Ramos (cell line): ENCODE data around the gene ZMYND8.

Experiments
- in situ Hi-C: fragments of 300-500 bp; cut with MboI; formaldehyde crosslinking; loops from one replicate; pipeline ENCODE4 v1.14.3; 2022; ENCODE audit warnings: low sequenced_read_pairs; ENCODE audit not compliant: unreplicated experiment

The ZMYND8 gene

GRCh38 chr20:47293631-47294030, 62.9 kb downstream of the ZMYND8 start:
- in situ Hi-C loops = no loop called here

- in situ Hi-C loops = no loop called here
Observed at GRCh38 chr20:47292581-47292980, 63.9 kb downstream of the ZMYND8 start.

DNA sequence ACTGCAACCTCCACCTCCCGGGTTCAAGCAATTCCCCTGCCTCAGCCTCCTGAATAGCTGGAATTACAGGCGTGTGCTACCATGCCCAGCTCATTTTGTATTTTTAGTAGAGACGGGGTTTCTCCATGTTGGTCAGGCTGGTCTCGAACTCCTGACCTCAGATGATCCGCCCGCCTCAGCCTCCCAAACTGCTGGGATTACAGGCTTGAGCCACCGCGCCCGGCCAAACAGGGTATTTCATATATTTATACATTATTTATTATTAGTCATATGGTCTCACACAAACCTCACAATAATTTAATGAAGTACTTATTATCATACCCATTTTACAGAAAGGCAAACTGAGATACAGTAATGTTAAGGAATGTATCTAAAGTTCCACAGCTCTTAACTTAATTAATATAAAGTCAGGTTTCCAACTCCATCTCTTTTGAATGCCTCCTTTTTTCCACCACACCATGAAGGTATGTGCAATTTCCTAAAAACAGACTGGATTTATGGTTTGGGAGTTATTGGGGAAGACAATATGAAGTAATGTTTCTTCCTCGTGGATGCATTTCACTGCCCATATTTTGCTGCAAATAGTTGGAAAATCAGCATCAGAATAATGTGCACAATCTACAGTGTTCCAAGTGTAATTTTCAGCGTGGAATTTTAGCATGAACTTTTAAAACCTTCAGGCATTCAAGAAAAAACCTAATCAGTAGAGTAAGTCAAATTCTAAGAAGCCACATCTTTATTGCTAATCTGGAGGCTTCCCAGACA, 65.7 kb downstream of the ZMYND8 start:
- in situ Hi-C loops = no loop called here

DNA sequence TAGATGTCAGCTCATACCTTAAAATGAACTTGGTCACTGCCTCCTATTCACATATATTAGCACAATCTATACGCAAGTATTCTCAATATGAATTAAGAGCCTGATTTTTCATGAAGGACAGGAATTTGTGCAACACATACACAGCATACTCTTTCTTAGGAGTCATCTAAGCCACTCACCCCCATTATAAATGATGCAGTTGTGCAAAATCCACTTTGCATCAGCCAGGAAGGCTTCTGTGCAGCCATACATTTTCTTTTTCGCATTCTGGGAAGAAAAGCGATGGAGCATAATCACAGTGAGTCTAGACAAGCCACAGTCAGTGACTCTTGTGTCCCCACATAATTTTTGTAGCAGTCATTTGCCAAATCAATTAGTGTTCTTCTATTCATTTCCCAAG, 66.5 kb downstream of the ZMYND8 start:
- in situ Hi-C loops = no loop called here

- in situ Hi-C loops = loop anchor here (10.0 kb wide), 1 partner anchor 336 kb away; no protein-coding TSS in a partner anchor
Observed at GRCh38 chr20:47289096-47289495, 67.4 kb downstream of the ZMYND8 start.

- in situ Hi-C loops = loop anchor here (10.0 kb wide), 1 partner anchor 336 kb away; no protein-coding TSS in a partner anchor
Observed at GRCh38 chr20:47288530-47288929, 68.0 kb downstream of the ZMYND8 start.

DNA sequence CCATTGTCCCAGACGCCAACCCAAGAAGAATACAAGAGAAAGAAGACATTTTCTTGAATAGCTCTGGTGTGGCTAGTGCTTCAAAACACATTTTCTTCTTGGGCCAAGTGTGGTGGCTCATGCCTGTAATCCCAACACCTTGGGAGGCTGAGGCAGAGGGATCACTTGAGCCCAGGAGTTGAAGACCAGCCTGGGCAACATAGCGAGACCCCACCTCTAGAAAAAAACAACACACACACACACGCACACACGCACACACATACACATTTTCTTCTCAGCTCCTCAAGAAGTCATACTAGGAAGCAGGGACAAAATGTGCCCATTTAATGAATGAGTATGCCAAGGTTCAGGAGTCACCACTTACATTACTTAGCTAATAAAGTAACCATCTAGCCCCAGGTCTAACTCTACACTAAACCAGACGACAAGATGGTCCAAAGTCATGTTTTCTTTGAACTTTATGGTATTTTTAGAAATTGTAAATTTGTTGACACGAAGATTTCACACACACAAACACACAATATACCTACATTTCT, 68.8 kb downstream of the ZMYND8 start:
- in situ Hi-C loops = loop anchor here (10.0 kb wide), 1 partner anchor 337 kb away; no protein-coding TSS in a partner anchor

- in situ Hi-C loops = loop anchor here (10.0 kb wide), 1 partner anchor 338 kb away; no protein-coding TSS in a partner anchor
Observed at GRCh38 chr20:47286681-47287080, 69.8 kb downstream of the ZMYND8 start.

DNA sequence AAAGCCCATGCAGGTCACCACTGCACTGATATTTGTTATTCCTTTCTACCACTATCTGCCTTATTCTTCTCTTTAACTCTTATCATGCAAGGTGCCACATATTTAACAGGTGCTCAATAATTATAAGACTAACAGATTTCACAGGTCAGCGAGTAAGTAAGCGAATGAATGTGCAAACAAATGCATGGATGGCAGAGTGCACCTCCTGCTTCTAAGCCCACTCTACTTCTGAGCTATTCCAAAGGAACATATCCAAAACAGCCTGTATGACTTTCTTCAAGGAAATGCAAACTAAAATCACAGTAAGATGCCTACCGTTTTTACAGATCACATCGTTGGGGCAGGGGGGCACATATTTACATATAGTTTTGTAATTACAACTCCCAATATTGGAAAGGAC, 71.3 kb downstream of the ZMYND8 start:
- in situ Hi-C loops = loop anchor here (10.0 kb wide), 1 partner anchor 340 kb away; no protein-coding TSS in a partner anchor

DNA sequence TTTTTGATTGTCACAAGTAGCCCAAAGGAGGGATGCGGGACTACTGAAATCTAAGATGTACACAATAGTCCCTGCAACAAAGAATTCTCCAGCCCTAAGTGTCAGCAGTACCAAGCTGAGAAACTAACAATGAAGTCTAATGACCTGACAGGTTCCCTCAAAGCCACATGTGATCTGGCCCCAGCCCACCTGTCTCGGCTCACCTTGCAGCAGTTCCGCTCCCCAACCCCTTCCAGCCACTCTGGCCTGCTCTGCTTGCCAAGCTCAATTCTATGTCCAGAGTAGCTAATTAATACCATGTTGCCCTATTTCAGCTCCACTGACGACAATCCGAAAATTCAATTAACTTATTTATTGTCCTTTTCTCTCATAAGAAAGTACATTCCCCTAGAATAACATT, 72.1 kb downstream of the ZMYND8 start:
- in situ Hi-C loops = loop anchor here (10.0 kb wide), 1 partner anchor 340 kb away; no protein-coding TSS in a partner anchor

DNA sequence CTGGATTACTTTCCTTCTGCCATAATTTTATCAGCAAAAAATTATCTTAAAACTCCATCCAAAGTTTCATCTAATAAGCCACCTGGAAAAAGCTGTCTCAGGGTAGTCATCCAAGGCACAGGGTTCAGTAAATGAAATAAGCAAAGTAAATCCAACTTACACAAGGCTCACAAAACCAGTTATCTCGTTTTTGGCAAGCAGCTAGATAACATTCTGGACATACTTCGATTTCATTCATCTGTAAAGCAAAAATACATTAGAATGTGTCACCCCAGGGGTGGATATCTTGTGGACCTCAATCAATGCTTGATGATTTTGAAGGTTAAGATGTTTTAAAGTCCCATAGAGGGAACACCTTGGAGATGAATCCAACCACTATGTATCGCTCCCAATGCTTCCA, 73.1 kb downstream of the ZMYND8 start:
- in situ Hi-C loops = loop anchor here (10.0 kb wide), 1 partner anchor 341 kb away; no protein-coding TSS in a partner anchor

DNA sequence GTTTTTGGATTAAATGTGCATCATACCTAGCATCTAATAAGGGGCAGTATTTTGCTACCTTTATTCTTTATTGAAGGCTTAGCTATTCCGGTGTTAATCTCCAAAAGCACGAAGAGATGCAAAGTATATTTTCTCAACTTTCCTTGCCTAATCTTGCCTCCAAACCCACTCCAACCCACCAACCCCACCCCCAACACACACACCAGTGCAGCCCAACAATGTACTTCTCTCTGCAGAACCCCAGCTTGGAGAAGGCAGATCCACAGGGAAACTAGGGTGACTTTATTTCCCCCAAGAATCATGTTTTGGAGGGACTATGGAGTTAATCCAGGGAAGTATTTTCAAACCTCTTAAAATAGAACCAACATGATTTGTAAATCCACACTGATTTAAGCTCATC, 73.6 kb downstream of the ZMYND8 start:
- in situ Hi-C loops = loop anchor here (10.0 kb wide), 1 partner anchor 342 kb away; no protein-coding TSS in a partner anchor

DNA sequence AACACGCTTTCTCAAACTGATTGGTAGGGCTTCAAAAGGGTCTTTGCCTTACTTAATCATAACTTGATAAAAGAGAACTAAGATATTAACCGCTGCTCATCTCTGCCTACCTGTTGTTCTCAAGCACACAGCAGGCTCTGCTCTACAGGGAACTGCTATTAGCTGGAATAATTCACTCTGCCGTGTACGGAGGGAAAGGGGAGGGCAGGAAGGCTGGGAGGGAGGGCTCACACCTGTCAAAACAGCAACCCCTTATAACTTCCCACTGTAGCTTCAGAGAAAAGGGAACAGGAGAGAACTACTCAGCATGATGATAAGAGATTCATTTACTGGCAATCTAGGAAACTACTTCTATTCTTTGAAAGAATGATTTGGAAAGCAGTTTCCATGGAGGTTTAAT, 75.1 kb downstream of the ZMYND8 start:
- in situ Hi-C loops = loop anchor here (10.0 kb wide), 1 partner anchor 343 kb away; no protein-coding TSS in a partner anchor

- in situ Hi-C loops = loop anchor here (10.0 kb wide), 1 partner anchor 344 kb away; no protein-coding TSS in a partner anchor
Observed at GRCh38 chr20:47280668-47281067, 75.8 kb downstream of the ZMYND8 start.

DNA sequence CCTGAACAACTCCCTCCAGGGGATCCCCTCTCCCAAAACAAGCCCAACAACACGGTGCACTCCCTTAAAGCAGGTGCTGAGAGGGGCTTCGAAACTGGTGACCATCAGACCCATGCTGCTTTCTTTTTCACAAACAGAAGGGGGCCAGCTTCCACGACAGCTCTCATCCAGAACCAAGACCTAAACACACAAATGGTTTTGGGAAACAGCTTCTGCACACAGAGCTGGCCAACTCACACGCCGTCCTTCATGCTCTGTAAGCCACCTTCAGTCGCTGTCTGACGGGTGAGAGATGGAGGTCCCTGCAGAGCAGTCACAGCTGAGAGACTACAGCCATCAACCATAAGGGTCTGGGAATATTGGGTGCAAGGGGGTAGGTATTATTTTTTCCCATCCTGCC, 76.3 kb downstream of the ZMYND8 start:
- in situ Hi-C loops = loop anchor here (10.0 kb wide), 1 partner anchor 345 kb away; no protein-coding TSS in a partner anchor

DNA sequence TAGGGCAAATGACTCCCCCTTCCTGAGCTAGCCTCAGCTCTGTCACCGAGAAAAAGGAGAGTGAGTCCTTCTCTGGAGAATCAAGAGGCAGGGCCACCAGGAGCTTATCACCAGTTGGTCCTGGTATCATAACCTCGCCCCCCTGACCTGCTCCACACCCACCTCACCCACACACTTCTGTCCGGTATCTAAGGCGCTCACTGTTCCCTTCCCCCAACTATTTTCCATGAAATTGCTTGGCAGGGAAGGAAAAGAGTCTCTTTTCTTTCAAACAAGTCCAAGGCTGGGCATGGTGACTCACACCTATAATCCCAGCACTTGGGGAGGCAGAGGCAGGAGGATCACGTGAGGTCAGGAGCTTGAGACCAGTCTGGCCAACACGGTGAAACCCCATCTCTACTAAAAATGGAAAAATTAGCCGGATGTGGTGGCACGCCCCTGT, 77.6 kb downstream of the ZMYND8 start:
- in situ Hi-C loops = loop anchor here (5.0 kb wide), 1 partner anchor 103 kb away; no protein-coding TSS in a partner anchor

GRCh38 chr20:47277535-47277872, 79.0 kb downstream of the ZMYND8 start:
- in situ Hi-C loops = loop anchor here (5.0 kb wide), 1 partner anchor 105 kb away; no protein-coding TSS in a partner anchor

- in situ Hi-C loops = loop anchor here (5.0 kb wide), 1 partner anchor 105 kb away; no protein-coding TSS in a partner anchor
Observed at GRCh38 chr20:47276851-47277534, 79.5 kb downstream of the ZMYND8 start.

- in situ Hi-C loops = loop anchor here (5.0 kb wide), 1 partner anchor 106 kb away; no protein-coding TSS in a partner anchor
Observed at GRCh38 chr20:47276251-47276650, 80.2 kb downstream of the ZMYND8 start.

GRCh38 chr20:47275548-47275947, 81.0 kb downstream of the ZMYND8 start:
- in situ Hi-C loops = loop anchor here (5.0 kb wide), 1 partner anchor 107 kb away; no protein-coding TSS in a partner anchor
